GM12865 (cell line): ENCODE results near the gene GABRB3.

Experiments
- DNase-seq: peaks from one replicate; pipeline ENCODE4 v3.0.0; 2010; ENCODE audit warnings: low read depth
- H3K4me3 ChIP-seq: 2 replicates; pipeline ENCODE4 v1.5.1; 2011; ENCODE audit warnings: mild to moderate bottlenecking, low read depth, low read length, control low read depth
- CTCF ChIP-seq: IDR thresholded peaks from 2 replicates; pipeline ENCODE4 v1.5.1; 2011; ENCODE audit warnings: low read length, control low read depth, low read depth, inconsistent platforms; ENCODE audit not compliant: insufficient read depth; ENCODE audit errors: missing control alignments

Gene GABRB3

DNA sequence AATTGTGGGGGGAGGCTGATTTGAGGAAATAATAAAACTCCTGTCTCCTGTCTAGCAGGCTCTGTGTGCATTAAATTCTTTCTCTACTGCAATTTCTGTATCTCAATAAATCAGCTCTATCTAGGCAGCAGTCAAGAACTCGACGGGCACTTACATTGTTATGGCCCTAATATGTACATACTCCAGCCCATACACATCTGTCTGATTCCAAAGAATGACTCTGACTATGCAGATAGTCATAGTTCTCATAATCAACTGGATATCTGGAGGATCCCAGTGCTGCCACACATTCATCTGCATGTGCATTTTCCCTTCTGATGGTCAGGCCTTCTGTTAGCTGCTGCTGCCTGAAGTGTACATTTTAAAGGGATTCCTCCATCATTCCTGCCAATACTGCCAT lies 114.6 kb downstream of the GABRB3 start:
- DNase-seq = no peak
- H3K4me3 ChIP-seq = no peak overlapping the region
- TF ChIP-seq CTCF = no peak

- no peak for TF ChIP-seq CTCF
- DNase-seq = no peak
- no peak overlapping the region for H3K4me3 ChIP-seq
Observed at GRCh38 chr15:26656080-26656479, 116.8 kb downstream of the GABRB3 start.

DNA sequence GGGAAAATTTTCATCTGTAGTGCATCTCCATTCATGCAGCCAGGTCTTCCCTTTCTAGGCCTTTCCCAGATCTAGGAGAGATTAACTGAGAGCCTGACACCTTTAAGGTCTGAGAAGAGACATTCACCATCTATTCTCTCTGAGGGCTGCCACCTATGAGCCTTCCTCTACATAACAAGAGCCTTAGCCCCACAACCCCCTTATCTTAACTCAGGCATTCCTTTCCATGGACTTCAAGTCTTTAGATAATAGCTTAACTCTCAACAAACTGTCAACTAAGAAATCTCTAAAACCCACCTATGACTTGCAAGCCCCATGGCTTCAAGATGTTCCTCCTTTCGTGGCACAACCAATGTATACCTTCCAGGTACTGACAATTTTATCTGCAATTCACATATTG lies 121.0 kb downstream of the GABRB3 start:
- no peak for TF ChIP-seq CTCF
- no peak overlapping the region for H3K4me3 ChIP-seq
- no peak for DNase-seq

DNA sequence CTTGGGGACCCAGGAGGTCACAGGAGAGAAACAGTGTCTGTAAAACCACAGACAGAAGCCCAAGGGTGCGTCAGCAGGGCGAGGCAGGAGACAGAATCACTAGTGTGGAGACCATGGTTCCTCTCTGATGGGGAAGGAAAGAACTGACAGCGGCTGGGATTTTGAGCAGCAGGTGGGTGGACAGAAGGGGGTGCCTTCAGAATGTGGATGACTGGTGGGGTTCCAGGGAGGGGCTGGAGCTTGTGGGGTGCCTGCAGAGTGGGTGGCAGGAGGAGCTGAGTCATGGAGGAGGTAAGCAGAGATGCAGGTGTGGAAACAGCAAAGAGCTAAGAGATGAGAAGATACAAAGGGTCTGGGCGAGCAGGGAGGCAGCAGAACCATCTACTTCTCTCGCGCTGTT lies 124.2 kb downstream of the GABRB3 start:
- no peak for TF ChIP-seq CTCF
- DNase-seq = no peak
- H3K4me3 ChIP-seq = no peak overlapping the region

DNA sequence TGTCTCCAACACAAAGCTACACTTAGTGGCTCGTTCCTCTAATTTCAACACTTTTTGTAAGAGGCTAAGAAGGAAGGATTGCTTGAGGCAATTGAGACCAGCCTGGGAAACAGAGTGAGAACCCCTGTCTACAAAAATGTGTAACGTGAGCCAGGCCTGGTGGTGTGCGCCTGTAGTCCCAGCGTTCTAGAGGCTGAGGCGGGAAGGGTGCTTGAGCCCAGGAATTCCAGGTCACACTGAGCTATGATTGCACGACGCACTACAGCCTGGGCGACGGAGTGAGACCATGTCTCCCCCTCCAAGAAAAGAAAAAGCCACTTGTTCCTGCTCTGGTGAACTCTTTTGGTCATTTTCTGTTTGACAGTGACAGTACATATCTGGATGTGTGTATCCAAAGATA lies 127.9 kb downstream of the GABRB3 start:
- no peak for TF ChIP-seq CTCF
- no peak overlapping the region for H3K4me3 ChIP-seq
- no peak for DNase-seq

GRCh38 chr15:26641144-26641543 lies 131.7 kb downstream of the GABRB3 start:
- no peak for DNase-seq
- TF ChIP-seq CTCF = no peak

DNA sequence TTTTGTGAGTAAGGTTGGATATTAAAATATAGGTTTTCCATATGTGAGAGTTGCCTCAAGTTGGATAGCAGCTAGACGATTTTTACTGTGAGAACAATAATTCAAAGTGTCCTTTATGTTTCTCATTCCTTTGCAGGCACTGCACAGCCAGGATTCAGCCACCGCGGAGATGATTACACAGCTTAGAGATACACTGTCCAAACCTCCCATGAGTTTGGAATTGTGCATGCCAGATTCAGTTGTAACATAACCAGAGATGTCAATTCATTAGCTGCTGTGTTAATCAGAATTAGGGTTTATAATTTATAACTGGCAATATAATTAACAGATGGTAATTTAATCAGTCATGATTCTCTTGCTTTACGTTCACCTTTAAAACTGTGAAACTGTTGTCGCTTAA lies 132.3 kb downstream of the GABRB3 start:
- no peak for TF ChIP-seq CTCF

More at GRCh38 chr15:26641144-26641543, 131.7 kb downstream of the GABRB3 start:
- H3K4me3 ChIP-seq = no peak overlapping the region

More for the DNA sequence above, 132.3 kb downstream of the GABRB3 start:
- DNase-seq = no peak
- no peak overlapping the region for H3K4me3 ChIP-seq
